ENCODE results near the gene SPC25.

- TF ChIP-seq ATF3 (IDR thresholded peaks at IDR 0.05): no peak
- TF ChIP-seq, protein P1, sequence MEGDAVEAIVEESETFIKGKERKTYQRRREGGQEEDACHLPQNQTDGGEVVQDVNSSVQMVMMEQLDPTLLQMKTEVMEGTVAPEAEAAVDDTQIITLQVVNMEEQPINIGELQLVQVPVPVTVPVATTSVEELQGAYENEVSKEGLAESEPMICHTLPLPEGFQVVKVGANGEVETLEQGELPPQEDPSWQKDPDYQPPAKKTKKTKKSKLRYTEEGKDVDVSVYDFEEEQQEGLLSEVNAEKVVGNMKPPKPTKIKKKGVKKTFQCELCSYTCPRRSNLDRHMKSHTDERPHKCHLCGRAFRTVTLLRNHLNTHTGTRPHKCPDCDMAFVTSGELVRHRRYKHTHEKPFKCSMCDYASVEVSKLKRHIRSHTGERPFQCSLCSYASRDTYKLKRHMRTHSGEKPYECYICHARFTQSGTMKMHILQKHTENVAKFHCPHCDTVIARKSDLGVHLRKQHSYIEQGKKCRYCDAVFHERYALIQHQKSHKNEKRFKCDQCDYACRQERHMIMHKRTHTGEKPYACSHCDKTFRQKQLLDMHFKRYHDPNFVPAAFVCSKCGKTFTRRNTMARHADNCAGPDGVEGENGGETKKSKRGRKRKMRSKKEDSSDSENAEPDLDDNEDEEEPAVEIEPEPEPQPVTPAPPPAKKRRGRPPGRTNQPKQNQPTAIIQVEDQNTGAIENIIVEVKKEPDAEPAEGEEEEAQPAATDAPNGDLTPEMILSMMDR (IDR thresholded peaks at IDR 0.05; ENCODE audit: low read depth, low read length, missing input control): no peak
- no peak for TF ChIP-seq RAD21 (IDR thresholded peaks at IDR 0.05)
- TF ChIP-seq HNF4A (conservative IDR thresholded peaks at IDR 0.05): no peak
- TF ChIP-seq, protein P2, sequence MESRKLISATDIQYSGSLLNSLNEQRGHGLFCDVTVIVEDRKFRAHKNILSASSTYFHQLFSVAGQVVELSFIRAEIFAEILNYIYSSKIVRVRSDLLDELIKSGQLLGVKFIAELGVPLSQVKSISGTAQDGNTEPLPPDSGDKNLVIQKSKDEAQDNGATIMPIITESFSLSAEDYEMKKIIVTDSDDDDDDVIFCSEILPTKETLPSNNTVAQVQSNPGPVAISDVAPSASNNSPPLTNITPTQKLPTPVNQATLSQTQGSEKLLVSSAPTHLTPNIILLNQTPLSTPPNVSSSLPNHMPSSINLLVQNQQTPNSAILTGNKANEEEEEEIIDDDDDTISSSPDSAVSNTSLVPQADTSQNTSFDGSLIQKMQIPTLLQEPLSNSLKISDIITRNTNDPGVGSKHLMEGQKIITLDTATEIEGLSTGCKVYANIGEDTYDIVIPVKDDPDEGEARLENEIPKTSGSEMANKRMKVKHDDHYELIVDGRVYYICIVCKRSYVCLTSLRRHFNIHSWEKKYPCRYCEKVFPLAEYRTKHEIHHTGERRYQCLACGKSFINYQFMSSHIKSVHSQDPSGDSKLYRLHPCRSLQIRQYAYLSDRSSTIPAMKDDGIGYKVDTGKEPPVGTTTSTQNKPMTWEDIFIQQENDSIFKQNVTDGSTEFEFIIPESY (IDR thresholded peaks at IDR 0.05): peak; percentile 81
Observed at GRCh38 chr2:168890006-168890782, at the start of gene SPC25.
